Testis (tissue), 2 donors: ENCODE data around the gene MAPRE2.

Experiments
- POLR2A ChIP-seq: fragments of 450-650 bp; IDR thresholded peaks from one replicate; pipeline ENCODE4 v1.6.1; 2017; ENCODE audit warnings: antibody characterized with exemption, mild to moderate bottlenecking, moderate library complexity
- TF ChIP-seq, protein P1 (sequence below), 3 experiments: fragments of 450-650 bp in 2 of 3; fragments of 200-600 bp in 1 of 3; sonication (generic) in 1 of 3; IDR thresholded peaks; one replicate each; pipeline ENCODE4 v1.5.1; 2016 to 2019; ENCODE audit warnings: antibody characterized with exemption in 3 of 3, mild to moderate bottlenecking in 2 of 3, moderate library complexity in 1 of 3

DNA sequence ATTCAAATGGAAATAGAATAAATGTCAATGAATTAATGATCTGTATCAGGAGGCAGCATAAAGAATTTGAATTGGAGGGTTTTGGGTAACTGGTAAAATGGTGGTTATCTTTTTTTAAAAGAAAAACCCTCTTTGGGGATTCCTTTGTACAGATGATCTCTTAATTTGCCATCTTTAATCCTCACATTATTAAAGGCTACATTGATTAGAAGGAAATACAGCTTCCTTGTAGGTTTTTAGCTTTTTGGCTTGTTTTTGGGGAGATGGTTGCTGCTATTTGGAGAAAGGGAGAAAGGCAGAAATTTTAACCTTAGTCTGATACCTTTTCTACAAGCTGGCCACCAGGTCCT, 600 bp upstream of the MAPRE2 start:
- TF ChIP-seq, protein P1, sequence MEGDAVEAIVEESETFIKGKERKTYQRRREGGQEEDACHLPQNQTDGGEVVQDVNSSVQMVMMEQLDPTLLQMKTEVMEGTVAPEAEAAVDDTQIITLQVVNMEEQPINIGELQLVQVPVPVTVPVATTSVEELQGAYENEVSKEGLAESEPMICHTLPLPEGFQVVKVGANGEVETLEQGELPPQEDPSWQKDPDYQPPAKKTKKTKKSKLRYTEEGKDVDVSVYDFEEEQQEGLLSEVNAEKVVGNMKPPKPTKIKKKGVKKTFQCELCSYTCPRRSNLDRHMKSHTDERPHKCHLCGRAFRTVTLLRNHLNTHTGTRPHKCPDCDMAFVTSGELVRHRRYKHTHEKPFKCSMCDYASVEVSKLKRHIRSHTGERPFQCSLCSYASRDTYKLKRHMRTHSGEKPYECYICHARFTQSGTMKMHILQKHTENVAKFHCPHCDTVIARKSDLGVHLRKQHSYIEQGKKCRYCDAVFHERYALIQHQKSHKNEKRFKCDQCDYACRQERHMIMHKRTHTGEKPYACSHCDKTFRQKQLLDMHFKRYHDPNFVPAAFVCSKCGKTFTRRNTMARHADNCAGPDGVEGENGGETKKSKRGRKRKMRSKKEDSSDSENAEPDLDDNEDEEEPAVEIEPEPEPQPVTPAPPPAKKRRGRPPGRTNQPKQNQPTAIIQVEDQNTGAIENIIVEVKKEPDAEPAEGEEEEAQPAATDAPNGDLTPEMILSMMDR (IDR thresholded peaks at IDR 0.05): no peak
- TF ChIP-seq POLR2A: no peak
